BE2C (cell line): ENCODE data around the gene GALNT17.

Experiments used
- DNase-seq: peaks from one replicate; pipeline ENCODE4 v3.0.0-alpha.2; 2020
- H3K27me3 ChIP-seq: fragments of 250-450 bp; sonication (Bioruptor Pico); 2 replicates; pipeline ENCODE4 v1.5.1; 2020; ENCODE audit warnings: mild to moderate bottlenecking
- H3K36me3 ChIP-seq: fragments of 250-450 bp; sonication (Bioruptor Pico); 2 replicates; pipeline ENCODE4 v1.5.1; 2020; ENCODE audit warnings: mild to moderate bottlenecking
- H3K4me1 ChIP-seq: fragments of 250-450 bp; sonication (Bioruptor Pico); 2 replicates; pipeline ENCODE4 v1.5.1; 2020
- H3K4me3 ChIP-seq: 2 replicates; pipeline ENCODE4 v1.5.1; 2011; ENCODE audit warnings: low read depth, low read length
- H3K9me3 ChIP-seq: fragments of 250-450 bp; sonication (Bioruptor Pico); 2 replicates; pipeline ENCODE4 v1.5.1; 2020
- TF ChIP-seq, protein P1 (sequence below): IDR thresholded peaks from 2 replicates; pipeline ENCODE4 v1.5.1; 2012; ENCODE audit warnings: mild to moderate bottlenecking, low read depth, low read length

GALNT17 gene

DNA sequence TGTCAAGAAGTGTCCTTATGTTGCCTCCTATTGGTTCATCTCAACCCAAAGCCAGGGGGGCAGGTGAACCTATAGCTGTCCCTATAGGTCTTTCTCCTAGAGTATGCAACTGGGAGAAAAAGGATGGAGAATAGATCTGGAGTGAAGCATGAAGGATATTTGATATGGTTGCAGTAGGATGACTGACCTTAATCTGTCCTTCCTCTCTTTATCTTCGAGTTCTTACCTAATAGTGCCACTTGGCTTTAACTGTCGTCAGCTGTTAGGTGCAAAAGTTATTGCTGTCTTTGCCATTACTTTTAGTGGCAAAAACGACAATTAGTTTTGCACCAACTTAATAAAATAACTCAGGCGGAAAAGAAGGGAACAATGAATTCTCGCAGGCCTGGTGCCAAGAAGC is 196.0 kb downstream of the GALNT17 start:
- DNase-seq: no peak
- Histone ChIP-seq H3K9me3 (no peaks in the 10 kb centered on the region), H3K4me3 (no peak overlapping the region), H3K36me3 (no peaks in the 10 kb centered on the region), H3K27me3 (no peaks in the 10 kb centered on the region), H3K4me1 (no peaks in the 10 kb centered on the region)
- TF ChIP-seq, protein P1, sequence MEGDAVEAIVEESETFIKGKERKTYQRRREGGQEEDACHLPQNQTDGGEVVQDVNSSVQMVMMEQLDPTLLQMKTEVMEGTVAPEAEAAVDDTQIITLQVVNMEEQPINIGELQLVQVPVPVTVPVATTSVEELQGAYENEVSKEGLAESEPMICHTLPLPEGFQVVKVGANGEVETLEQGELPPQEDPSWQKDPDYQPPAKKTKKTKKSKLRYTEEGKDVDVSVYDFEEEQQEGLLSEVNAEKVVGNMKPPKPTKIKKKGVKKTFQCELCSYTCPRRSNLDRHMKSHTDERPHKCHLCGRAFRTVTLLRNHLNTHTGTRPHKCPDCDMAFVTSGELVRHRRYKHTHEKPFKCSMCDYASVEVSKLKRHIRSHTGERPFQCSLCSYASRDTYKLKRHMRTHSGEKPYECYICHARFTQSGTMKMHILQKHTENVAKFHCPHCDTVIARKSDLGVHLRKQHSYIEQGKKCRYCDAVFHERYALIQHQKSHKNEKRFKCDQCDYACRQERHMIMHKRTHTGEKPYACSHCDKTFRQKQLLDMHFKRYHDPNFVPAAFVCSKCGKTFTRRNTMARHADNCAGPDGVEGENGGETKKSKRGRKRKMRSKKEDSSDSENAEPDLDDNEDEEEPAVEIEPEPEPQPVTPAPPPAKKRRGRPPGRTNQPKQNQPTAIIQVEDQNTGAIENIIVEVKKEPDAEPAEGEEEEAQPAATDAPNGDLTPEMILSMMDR: no peak

DNA sequence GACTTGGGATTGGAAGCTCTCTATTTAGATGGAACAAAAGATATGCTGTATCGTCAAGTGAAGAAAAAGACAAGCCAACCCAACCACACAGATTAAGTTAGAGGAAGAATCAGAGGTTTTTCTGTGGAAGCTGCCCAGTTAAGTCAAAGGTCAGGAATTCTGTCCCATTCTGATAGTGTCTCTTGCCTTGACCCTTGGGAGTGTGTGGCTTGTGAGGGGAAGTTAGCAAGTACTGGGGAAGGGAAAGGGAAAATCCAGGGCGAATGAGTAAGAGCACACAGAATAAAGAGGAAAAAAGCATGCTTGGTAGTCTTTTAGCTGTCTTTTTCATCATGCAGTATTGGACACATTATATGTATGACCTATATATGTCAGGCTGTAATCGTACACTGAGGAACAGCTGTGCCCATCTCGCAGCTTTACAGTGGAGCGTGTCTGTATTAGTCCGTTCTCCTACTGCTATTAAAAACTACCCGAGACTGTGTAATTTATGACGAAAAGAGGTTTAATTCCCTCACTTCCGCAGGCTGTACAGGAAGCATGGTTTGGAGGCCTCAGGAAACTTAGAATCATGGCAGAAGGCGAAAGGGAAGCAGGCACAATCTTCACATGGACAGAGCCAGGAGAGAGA is 197.2 kb downstream of the GALNT17 start:
- no peaks in the 10 kb centered on the region for H3K9me3 ChIP-seq
- no peak overlapping the region for H3K4me3 ChIP-seq
- H3K4me1 ChIP-seq: no peaks in the 10 kb centered on the region
- TF ChIP-seq, protein P1: no peak
- DNase-seq: no peak
- H3K36me3 ChIP-seq: no peaks in the 10 kb centered on the region
- no peaks in the 10 kb centered on the region for H3K27me3 ChIP-seq

DNA sequence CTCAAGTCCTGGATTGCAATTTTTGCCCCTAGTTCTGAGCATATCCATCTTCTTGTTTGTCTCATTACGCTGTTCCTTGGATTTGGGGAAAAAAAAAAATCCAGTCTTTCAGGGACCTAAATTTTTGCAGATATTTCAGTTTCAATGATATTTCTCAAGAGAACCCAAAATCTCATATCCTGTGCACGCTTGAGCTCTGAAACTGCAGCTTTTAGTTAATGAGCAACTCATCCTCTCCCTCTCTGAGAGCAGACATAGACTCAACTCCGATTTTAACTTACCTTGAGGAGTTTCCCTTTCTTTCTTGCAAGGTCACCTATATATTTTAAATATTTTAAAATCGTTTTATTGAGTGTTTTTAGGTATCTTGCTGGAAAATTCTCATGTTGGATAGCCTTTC is 200.3 kb downstream of the GALNT17 start:
- no peak for DNase-seq

DNA sequence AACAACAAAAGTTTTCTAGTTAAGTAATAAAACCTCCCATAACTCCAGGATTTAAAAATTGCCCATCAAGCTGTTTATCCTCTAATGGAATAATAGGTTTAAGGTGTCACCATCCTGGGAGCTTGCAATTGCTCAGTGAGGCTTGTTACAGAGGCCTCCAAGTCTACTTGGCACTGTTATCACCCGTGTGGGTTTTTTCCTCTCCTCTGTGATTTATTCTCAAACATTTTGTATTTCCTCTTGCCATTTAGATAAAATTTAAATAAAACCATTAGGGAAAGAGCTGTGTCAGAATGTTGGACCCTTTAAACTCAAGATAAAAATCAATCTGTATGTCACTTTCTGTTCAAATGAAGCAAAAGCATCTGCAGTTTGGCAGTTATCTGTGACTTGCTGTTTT is 202.6 kb downstream of the GALNT17 start:
- no peaks in the 10 kb centered on the region for H3K9me3 ChIP-seq
- H3K27me3 ChIP-seq: no peaks in the 10 kb centered on the region
- H3K4me1 ChIP-seq: no peaks in the 10 kb centered on the region
- DNase-seq: no peak
- H3K4me3 ChIP-seq: no peak overlapping the region
- TF ChIP-seq, protein P1: no peak
- H3K36me3 ChIP-seq: no peaks in the 10 kb centered on the region

More for the DNA sequence above, 200.3 kb downstream of the GALNT17 start:
- TF ChIP-seq, protein P1: no peak
- Histone ChIP-seq H3K4me1 (no peaks in the 10 kb centered on the region), H3K27me3 (no peaks in the 10 kb centered on the region), H3K9me3 (no peaks in the 10 kb centered on the region), H3K36me3 (no peaks in the 10 kb centered on the region), H3K4me3 (no peak overlapping the region)

DNA sequence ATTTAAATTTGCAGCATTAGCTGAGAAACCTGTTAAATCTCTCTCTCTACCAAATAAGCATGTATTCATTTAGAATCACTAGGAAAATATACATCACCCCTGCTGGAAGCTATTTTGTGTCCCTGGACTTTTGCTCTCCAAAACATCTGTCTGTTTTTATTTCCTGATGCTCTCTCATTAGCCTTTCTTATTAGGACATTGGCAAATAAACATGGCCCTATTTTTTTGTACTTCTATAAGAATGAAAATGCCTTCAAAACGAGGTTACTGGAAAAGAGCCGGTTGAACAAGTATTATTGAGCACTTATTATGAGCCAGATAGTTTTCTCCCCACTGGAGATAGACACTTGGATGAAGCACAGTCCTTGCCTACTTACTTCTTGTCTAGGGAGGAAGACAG is 206.9 kb downstream of the GALNT17 start:
- Histone ChIP-seq H3K4me1 (no peaks in the 10 kb centered on the region), H3K9me3 (no peaks in the 10 kb centered on the region)
- TF ChIP-seq, protein P1: no peak

DNA sequence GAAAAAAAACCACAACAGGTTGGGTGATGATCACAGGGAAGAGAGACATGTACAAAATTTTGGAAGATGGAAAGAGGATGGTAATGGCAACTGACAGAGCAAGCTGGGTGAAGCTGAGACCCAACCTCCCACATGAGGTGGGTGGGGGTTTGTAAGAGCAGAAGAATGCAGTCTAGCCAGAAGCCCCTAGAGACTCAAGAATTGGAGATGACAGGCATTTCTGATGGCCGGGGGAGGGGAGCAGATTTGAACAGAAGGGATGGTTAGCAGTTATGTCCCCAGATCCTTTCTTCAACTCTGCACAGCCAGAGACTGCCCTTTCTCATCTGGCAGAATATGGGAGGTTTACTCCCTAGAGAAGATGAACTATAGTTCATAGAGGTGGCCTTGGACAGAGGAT is 208.0 kb downstream of the GALNT17 start:
- H3K27me3 ChIP-seq: no peaks in the 10 kb centered on the region
- H3K36me3 ChIP-seq: no peaks in the 10 kb centered on the region
- H3K4me3 ChIP-seq: no peak overlapping the region
- H3K4me1 ChIP-seq: no peaks in the 10 kb centered on the region
- TF ChIP-seq, protein P1: no peak
- no peaks in the 10 kb centered on the region for H3K9me3 ChIP-seq
- no peak for DNase-seq

More for the DNA sequence above, 206.9 kb downstream of the GALNT17 start:
- Histone ChIP-seq H3K36me3 (no peaks in the 10 kb centered on the region), H3K27me3 (no peaks in the 10 kb centered on the region), H3K4me3 (no peak overlapping the region)
- no peak for DNase-seq
